ENCODE measurements around the gene BMF.

BMF gene

GRCh38 chr15:40102897-40103858 lies 5.5 kb downstream of the BMF start:
- no peak for DNase-seq

DNA sequence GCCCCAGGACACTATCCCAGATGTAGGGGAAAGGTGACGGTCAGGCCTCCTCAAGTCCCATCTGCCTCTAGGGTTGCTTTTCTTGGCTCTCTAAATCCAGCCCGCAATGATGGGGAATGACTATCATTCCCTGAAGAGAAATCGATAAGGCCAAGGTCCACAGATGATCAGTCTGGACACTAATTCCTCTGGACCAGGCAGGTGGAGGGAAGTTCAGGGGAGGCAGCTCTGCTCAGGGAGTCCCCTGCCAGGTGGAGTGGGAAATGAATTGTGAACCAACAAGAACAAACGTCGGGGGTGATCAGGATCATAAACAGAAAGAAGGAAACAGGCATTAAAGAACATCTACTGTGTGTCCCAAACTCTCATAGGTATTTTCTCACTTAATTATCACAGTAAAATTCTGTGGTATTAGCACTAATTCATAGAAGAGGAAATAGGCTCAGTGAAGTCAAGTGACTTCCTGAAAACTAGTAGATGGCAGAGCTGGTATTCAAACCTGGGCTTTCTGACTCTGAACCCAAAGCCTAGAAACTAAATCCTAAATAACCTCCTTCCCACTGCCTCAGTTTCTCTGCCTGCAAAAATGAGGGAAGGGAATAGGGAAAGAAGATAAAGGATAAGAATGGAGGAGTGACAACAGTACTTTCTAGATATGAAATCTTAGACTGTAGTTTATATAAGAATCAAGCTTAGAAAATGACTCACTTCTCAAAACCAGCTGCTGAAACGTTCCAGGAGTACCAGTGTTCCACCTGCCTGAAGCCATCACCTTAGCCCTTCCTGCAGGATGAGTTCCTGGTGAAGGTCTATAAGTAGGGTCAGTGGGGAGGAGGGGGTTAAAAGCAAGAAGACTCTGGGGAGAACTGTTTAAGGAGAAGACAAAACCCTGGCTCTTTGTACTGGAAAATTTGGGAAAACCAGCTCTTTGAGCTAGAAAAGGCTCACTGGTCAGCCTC lies 7.5 kb downstream of the BMF start:
- DNase-seq, result no peak

DNA sequence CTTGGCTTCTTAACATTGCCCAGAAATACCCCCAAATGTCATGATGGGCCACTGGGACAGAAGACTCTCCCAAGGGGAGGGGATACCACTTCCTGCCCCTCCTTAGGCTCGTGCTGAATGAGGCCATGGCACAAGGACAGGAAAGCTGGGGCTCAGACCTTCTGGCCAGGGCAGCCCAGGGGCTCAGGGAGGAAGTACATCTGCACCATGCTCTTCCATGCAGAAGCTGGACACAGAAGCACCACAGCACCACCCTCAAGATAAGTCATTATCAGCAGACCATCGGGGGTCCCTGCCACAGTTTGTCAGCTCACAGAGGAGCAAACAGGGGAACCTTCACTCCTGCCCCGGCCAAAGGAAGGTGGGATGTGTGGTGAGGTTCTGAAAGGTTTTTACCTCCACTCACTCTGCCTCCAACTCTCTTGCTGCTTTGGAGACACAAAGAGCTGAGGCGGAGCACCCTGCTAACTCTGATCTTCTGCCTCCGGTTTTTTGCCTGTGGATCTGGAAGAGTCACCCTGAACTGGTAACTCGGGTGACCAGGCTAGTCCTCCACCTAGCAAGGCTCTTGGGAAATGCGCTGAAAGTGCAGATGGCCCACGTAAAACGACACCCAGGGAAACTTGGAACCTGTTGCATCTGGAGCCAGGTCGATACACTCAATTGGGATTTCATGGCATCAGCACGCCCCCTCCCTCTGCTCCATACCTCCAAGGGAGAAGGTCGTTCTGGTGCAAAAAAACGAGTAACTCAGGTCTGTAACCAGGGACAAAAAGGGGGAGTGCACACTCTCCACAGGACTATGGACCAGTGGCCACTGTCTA lies 8.3 kb downstream of the BMF start:
- DNase-seq, result no peak

DNA sequence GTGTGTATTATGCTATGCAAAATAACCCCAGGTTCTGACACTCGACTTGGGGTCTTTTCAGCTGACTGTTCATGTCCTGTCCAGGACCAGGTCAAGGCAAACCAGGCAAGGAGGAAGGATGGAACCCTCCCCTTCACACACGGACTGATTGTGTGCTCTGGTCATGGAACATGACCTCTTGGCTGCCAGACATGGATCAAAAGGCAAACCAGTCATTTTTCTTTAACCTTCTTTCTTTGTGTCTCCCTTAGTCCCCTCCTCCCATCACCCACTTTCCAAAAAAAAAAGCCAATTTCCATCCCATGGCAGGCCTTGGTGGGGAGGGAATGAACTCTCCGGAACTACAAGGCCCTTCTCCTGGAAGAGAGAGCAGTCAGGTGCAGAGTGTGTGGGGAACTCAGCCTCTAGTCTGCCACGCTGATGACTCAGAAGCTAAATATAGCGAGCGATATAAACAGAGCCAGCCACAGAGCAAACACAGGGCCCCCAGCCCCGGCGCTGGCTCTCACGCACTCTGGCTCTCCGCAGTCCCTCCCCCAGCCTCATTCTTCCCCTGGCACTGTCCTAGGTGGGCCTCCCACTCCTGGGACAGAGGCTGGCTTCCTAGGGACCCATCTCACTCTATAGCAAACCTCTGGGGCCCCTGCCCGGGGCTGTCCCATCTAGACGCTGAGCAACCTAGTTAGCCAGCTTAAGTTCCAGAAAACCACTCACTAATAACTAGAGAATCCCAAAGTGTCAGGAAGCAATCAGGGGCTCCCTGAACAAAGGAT lies 10.0 kb downstream of the BMF start:
- peak; percentile 19 to 60 (median 38) for DNase-seq

- no peak for DNase-seq
These were observed 10.7 kb downstream of the BMF start for GRCh38 chr15:40097968-40098476.

GRCh38 chr15:40097096-40097967 lies 11.3 kb downstream of the BMF start:
- DNase-seq, result no peak

DNA sequence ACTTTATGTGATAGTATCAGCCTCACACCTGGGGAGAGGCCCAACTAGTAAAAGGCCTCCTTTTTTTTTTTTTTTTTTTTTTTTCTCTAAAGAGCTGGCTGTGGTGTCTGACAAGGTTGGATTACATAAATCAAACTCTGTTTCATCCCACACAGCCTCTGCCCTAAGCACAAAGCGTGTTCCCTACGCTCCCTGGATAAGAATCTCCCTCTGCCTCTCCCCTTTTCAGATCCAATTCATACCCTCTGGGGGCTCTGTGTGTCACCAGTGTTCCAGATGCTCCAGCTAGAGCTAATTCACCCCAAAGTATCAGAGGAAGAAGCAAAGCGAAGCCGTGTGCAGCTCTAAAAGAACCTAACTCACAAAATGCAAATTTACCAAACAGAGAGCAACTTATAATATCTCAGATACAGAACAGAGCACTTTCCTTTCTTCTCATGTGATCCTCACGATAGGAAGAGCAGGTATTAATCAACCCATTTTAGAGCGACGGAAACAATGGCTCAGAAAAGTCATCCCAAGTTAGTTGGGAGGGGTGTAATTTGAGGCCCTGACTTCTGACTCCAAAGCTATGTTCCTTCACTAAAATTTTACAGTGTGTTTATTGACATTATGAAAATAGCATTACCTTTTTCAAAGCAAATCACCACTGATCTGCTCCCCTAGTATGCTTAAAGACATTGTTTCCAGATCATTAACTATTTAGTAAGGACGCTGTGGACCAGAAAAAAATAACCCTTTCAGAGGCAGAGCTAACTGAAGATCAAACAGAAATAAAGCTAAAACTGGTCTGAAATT lies 12.4 kb downstream of the BMF start:
- DNase-seq, result no peak

DNA sequence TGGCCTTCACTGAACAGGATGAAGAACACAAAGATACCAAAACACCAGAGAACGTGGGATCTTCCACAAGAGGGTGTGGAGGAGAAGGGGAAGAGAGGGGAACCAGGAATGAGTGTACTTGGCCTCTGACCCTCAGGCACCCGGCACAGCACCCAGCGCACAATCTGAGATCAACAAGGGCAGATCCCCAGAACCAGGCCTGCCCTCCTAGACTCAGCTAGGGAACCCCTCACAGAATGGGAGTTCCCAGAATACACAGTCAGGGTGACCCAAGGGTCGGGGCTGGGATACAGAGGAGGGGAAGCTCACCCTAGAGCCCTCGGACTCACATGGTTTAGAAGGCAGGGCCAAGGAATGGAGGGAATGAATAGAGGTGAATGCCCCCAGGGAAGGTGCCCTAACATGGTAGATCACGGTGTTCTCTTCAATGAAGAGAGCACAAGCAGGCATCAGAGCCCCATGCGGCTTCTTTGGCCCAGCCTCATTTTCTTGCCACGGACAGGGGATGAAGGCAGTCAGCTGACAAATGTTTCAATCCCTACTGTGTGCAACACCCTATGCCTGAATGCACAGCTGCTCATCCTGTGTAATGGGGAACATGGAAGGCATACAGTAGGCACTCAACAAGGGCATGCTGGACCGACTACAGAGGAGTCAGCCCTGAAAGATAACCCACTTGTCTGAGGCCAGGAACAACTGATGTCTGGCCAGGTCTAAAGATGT lies 13.1 kb downstream of the BMF start:
- no peak for DNase-seq

- DNase-seq, result no peak
These were observed 14.5 kb downstream of the BMF start for GRCh38 chr15:40094156-40094555.

DNA sequence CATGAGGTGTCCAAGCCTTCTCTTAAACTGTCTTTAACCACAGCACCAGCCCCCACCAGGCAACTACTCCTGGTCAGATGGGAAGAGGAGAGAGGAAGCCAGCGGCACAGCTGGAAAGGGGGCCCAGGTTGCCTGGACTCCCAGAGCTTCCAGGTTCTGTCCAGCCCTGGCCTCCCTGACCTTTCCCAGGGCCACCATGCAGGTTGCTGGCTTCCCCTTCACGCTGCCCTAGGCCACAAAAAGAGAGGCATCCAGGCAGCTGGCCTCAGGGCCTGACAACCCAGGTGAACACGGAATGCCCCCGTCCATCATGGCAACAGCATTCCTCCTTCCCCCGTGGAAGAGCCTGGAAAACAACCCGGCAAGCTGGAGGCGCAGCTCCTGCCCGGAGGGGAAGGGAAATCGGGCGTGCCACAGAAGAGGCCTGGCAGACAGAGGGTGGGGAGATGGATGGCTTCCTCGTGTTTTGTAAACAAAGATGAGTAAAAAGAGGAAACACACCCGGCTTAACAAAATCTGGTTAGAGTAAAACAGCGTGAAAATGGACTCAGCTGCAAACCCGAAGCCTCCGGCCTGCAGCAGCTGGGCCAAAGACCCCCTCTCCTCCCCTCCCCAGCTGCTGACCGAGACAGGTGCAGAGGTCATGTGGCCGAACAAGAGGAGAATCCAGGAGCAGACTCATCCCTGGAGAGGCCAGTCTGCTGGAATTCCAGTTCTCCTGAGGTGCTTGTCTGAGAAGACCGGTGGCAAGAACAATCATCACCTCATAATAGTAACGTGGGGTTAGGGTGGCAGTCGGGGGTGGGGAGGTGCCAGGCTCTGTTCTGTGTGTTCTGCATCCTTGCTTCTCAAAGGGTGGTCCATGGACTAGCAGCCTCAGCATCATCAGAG lies 15.5 kb downstream of the BMF start:
- DNase-seq, result no peak

- no peak for DNase-seq
These were observed 16.3 kb downstream of the BMF start for GRCh38 chr15:40092256-40092978.

- no peak for DNase-seq
These were observed 16.8 kb downstream of the BMF start for GRCh38 chr15:40091861-40092255.

GRCh38 chr15:40090774-40091455 lies 17.8 kb downstream of the BMF start:
- DNase-seq, result no peak

- no peak for DNase-seq
These were observed 19.5 kb downstream of the BMF start for GRCh38 chr15:40088929-40089755.
